HG02981 (cell line): ENCODE results near the gene FKBP14.

Experiments used
- ATAC-seq: cut with Tn5 transposase; IDR thresholded peaks from one replicate; pipeline ENCODE4 v1.9.1; 2021; ENCODE audit warnings: mild to moderate bottlenecking, moderate library complexity; ENCODE audit not compliant: unreplicated experiment

Gene FKBP14, protein sequence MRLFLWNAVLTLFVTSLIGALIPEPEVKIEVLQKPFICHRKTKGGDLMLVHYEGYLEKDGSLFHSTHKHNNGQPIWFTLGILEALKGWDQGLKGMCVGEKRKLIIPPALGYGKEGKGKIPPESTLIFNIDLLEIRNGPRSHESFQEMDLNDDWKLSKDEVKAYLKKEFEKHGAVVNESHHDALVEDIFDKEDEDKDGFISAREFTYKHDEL

GRCh38 chr7:30026229-30027064 is at the start of gene FKBP14:
FKBP14 (minus strand) TSS chr7:30026702; CDS start chr7:30026508, 194 bp downstream.
- ATAC-seq: peak; percentile 73

- ATAC-seq: no peak
Measured at GRCh38 chr7:30074422-30075030, 48.0 kb upstream of the FKBP14 start.

GRCh38 chr7:30072735-30073134 is 46.2 kb upstream of the FKBP14 start:
- ATAC-seq: no peak

- ATAC-seq: no peak
Measured at GRCh38 chr7:30070052-30070451, 43.5 kb upstream of the FKBP14 start.

GRCh38 chr7:30069096-30069867 is 42.8 kb upstream of the FKBP14 start:
- no peak for ATAC-seq

GRCh38 chr7:30068117-30068516 is 41.6 kb upstream of the FKBP14 start:
- ATAC-seq: no peak

DNA sequence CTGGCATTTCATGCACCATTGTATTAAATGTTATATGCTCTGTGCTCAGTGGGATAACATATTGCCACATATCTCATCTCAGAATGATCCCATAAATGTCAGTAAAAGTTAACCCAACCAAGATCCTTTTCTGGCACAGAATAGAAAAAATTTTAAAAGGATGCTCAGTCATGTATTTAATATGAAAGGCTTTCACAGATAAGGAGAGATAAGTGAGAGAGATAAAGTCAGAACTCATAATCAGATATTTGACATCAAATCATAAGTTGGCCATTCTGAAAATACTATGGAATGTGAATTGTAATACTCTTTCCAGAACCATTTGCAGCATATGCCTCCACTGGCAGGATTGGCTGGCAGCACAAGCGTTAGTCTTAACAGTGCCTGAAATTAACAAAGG is 40.2 kb upstream of the FKBP14 start:
- ATAC-seq: no peak

DNA sequence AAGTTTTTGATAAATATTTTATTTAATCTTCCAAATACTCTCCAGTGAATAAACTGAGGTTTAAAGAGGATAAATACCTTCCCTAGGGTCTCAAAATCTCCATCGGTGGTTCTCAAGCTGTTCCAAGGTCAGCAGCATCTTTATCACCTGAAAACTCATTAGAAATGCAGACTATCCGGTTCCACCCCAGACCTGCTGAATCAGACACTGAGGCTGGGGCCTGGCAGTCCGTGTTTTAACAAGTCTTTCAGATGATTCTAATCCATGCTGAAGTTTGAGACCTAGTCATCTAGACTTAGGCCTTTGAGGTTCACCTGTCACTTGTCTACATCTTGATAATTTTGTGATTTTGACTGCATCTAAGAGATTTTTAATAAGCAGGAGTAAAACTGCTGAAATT is 39.2 kb upstream of the FKBP14 start:
- ATAC-seq: no peak

- peak; percentile 54 for ATAC-seq
Measured at GRCh38 chr7:30062587-30062986, 36.1 kb upstream of the FKBP14 start.

DNA sequence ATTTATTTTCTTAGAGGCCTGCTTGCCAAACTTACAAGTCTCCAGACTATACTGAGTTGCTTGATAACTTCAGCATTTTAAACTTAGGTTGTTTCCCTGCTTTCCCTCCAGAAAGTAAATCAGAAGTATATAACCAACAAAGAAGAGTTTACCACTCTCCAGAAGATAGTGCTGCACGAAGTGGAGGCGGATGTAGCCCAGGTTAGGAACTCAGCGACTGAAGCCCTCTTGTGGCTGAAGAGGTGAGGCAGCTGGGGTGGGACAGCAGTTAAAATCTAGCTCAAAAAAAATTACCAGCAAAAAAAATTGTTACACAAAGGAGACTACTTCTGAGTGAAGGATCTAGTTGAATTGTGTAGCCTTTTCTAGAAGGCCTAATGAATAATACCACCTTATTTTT is 35.3 kb upstream of the FKBP14 start:
- ATAC-seq: peak; percentile 82

GRCh38 chr7:30057741-30058140 is 31.2 kb upstream of the FKBP14 start:
- no peak for ATAC-seq

DNA sequence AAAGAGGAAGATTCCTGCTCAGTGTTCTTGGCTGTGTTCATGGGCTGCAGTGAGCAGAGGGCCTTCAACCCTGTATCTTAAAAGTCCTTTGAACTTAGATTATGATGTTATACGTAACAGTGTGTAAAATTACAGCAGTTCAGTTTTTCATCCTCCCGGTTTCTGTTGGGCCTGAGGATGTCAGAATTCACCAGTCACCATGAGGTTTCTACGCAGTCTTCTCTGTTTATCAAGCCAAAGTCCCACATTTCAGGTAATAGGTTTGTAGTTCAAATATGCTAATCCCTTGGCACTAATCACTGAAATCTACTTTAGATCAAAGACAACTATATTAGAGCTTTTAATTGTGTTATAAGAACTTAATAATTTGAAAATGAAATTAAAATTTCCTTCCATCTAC is 26.6 kb upstream of the FKBP14 start:
- no peak for ATAC-seq

DNA sequence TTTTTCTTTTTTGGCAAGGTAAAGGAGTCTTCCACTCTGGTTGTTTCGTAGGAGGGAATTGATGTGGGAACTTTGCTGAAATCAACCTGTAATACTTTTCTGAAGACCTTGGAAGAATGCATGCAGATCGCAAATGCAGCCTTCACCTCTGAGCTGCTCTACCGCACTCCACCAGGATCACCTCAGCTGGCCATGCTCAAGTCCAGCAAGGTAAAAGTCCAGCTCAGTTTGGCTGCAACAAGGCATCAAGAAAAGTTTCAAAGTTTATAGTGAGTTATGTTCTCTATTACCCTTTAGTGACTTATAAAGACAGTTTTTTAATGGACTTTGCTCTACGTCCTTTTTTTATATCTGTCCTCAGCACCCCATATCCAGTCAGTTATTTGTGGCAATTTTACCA is 22.7 kb upstream of the FKBP14 start:
- no peak for ATAC-seq

DNA sequence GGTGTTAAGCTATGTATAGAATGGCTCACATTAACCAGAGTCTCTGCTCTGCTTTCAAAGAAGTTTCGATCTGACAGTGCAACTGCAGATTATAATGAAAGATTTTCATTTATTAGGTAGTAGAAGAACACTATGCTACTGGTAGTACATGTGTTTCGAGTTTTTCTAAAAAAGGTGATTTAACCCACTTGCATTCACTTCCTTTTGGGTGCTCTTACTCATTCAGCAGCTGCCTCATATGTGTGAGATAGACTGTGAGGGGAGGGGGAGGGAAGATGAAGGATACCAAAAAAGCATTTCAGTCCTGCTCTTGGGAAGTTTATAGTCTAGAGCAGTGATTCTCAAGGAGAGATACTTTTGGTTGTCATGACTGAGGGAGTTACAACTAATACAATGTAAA is 22.1 kb upstream of the FKBP14 start:
- ATAC-seq: no peak

DNA sequence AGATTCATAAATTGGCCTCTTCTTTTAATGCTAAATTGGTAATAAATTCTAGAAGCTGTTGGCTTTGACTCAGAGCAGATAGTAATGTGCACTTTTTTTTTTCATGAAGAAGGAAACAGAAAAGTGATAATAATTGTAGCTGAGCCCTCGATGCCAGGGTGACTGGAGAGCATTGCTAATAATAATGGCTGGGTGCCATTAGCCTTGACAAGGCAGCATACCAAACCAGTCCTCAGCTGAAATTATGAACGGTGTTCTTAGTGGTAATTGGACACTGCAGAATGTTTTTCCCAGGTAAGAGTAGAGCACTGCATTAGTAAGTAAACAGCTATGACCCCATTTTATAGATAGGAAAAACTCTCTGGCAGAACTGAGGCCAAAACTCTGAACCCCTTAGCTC is 20.6 kb upstream of the FKBP14 start:
- no peak for ATAC-seq

DNA sequence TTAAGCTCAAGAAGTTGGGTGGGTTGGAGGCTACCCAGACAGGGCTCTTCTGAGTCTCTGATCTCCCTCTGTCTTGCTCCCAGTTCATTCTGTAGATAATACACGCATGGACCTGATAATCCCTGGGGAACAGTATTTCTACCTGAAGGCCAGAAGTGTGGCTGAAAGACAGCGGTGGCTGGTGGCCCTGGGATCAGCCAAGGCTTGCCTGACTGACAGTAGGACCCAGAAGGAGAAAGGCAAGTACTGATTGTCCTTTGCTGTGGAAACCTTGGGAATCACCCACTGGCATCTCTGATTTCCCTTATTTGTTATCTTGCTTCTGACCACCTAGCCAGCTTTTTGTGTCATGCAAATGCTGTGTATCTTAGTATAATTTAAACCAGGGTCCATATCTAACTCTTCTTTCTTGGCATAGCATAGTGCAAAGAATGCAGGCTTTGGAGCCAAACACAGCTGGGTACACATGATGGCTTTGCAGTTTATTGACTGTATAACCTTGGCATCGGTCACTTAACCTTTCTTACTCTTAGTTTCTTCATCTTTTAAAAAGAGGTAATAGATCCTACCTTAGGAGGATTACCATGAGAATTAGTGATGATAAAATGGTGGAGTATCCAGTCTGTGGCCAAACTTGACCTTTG is 19.7 kb upstream of the FKBP14 start:
- no peak for ATAC-seq

GRCh38 chr7:30041526-30042269 is 15.2 kb upstream of the FKBP14 start:
- no peak for ATAC-seq

DNA sequence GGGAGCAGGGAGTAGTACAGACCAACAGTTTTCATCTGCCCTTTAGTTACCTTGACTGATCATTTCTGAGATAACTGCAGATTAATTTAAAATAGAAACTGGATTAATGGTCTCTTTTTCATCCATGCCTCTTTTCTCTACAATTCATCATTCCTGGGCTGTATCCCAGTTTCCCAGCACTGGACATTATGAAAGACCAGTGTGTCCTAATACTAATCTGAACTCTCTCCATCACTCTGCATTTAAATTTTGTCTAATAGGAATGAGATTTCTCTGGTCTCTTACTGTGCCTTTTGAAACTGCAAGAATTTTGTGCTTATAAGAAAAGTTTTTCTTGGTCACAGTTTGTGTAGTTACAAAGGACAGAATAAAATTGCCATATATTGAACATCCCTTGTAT is 14.4 kb upstream of the FKBP14 start:
- ATAC-seq: no peak

- no peak for ATAC-seq
Measured at GRCh38 chr7:30038196-30038980, 11.9 kb upstream of the FKBP14 start.
